NCI-H1092 treated with DMSO at 0.1 percent for 48 hours (cell line): ENCODE measurements around the gene PLPP3.
"Not testable (repeated sequence)": the region's sequence is repeated elsewhere in the genome, so short reads cannot be mapped to it uniquely, and the experiment has no call there.

Source experiments
- DNase-seq: peaks from one replicate; lab custom pipeline; 2025; lab: John Stamatoyannopoulos, UW

Gene PLPP3

GRCh38 chr1:56578963-56579875, at the start of gene PLPP3:
Gene PLPP3, minus strand, starts transcription at chr1:56579563. Its CDS starts 547 bp downstream, at chr1:56579016.
- peak; percentile 47 for DNase-seq

GRCh38 chr1:56627636-56628039, 48.3 kb upstream of the PLPP3 start:
- DNase-seq, result no peak

- DNase-seq, result no peak
Measured at GRCh38 chr1:56627019-56627635, 47.8 kb upstream of the PLPP3 start.

- DNase-seq, result no peak
Measured at GRCh38 chr1:56626546-56626945, 47.2 kb upstream of the PLPP3 start.

GRCh38 chr1:56625819-56626440, 46.6 kb upstream of the PLPP3 start:
- no peak for DNase-seq

- no peak for DNase-seq
Measured at GRCh38 chr1:56617141-56617540, 37.8 kb upstream of the PLPP3 start.

GRCh38 chr1:56610770-56611169, 31.4 kb upstream of the PLPP3 start:
- not testable (repeated sequence) for DNase-seq

- DNase-seq, result not testable (repeated sequence)
Measured at GRCh38 chr1:56610097-56610496, 30.7 kb upstream of the PLPP3 start.

- not testable (repeated sequence) for DNase-seq
Measured at GRCh38 chr1:56595397-56596191, 16.2 kb upstream of the PLPP3 start.

GRCh38 chr1:56591909-56592308, 12.5 kb upstream of the PLPP3 start:
- DNase-seq, result no peak

GRCh38 chr1:56590520-56591011, 11.2 kb upstream of the PLPP3 start:
- DNase-seq, result no peak

- DNase-seq, result no peak
Measured at GRCh38 chr1:56589369-56589768, 10.0 kb upstream of the PLPP3 start.

GRCh38 chr1:56586502-56586901, 7.1 kb upstream of the PLPP3 start:
- no peak for DNase-seq

- no peak for DNase-seq
Measured at GRCh38 chr1:56585985-56586384, 6.6 kb upstream of the PLPP3 start.

- peak; percentile 57 for DNase-seq
Measured at GRCh38 chr1:56584910-56585528, 5.7 kb upstream of the PLPP3 start.

- no peak for DNase-seq
Measured at GRCh38 chr1:56583957-56584468, 4.7 kb upstream of the PLPP3 start.

GRCh38 chr1:56580771-56581170, 1.4 kb upstream of the PLPP3 start:
- DNase-seq, result no peak

- peak; percentile 32 for DNase-seq
Measured at GRCh38 chr1:56578138-56578962, 1.0 kb downstream of the PLPP3 start.

GRCh38 chr1:56577406-56578137, 1.8 kb downstream of the PLPP3 start:
- no peak for DNase-seq
